Renal cortical epithelial cell (primary cell): Measurements from ENCODE around the gene GATD1. TPM values are rescaled to one million over a fixed set of nuclear protein-coding genes. Genes with fewer than 3 reads are reported as not detected.
A peak's percentile ranks its signal among the peaks of the same experiment; 100 is the strongest.

Experiments
- DNase-seq: peaks from one replicate; pipeline ENCODE4 v3.0.0-alpha.2; 2011; ENCODE audit warnings: low read depth
- total RNA-seq: library from RNA; depleted of rRNA; stranded (reverse); fragments of >200 nt; gene quantifications from 2 replicates; pipeline ENCODE4 v1.2.3, GENCODE V29; 2014

The GATD1 gene
- total RNA-seq, 1 donor from 2014 or later: 38.0 TPM

DNA sequence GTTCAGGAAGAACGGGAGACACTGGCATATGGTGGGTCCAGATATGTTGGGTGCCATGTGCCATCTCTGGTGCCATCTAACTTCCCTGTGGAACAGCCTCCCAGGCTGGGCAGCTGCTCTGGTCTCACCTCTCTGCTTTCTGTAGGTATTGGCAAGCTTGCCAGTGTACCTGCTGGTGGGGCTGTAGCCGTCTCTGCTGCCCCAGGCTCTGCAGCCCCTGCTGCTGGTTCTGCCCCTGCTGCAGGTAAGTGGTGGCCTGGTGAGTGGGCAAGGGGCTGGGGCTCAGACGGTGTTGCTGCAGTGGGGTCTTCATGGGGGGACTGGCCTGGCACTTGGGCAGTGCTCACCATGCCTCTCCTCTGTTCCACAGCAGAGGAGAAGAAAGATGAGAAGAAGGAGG lies 35.1 kb upstream of the GATD1 start:
- no peak for DNase-seq

DNA sequence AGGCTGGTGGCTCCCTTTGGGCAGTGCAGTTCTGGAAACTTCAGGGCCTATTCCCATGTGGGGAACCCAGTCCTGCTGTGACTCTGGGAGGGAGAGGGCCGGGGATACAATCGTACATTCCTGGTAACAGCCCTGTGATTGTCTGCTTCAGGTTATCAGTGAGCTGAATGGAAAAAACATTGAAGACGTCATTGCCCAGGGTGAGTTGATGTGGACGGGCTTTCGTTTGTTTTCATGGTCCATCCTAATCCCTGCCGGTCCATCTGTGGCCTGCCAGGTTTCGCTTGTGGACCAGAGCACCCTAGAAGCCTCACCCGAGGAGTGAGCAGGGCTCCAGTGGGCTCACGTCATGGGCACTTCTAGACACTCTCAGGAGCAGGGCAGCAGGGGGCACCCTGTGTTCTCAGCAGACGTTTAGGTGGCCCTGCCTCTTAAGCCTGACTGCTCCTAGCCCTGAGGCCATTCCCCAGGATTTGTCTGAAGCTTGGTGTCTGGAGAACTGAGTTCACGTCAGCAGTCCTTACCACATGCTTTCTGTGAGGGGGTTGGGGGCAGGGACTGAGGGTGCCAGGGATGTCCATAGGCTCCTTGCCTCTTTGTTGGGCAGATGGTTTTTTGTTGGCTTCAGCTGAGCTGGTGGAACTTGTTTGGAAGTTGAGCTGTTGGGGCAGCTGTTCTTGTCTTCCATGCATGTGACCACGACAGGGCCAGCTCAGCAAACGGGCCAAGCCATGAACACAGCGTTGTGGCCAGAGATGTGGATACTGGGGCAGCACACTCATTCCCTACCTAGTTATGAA lies 34.4 kb upstream of the GATD1 start:
- DNase-seq: no peak

DNA sequence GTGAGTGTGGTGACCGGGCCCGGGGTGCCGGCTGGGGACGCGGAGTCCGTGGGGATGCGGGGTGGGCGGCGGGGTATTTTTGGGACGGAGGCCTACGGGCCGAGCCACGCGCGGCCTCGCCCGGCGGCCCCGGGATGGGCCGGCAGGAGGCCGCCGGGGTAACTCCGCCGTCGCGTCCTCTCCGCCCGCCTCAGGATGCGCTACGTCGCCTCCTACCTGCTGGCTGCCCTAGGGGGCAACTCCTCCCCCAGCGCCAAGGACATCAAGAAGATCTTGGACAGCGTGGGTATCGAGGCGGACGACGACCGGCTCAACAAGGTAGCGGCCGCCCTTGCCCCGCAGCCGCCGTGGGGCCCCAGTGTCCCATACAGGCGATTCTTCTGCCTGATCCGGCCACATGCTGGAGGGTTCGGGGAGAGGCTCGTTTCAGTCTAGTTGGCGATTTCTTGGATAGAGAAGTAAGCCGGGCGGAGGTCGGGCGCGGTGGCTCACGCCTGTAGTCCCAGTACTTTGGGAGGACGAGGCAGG lies 32.8 kb upstream of the GATD1 start:
- DNase-seq: no peak

DNA sequence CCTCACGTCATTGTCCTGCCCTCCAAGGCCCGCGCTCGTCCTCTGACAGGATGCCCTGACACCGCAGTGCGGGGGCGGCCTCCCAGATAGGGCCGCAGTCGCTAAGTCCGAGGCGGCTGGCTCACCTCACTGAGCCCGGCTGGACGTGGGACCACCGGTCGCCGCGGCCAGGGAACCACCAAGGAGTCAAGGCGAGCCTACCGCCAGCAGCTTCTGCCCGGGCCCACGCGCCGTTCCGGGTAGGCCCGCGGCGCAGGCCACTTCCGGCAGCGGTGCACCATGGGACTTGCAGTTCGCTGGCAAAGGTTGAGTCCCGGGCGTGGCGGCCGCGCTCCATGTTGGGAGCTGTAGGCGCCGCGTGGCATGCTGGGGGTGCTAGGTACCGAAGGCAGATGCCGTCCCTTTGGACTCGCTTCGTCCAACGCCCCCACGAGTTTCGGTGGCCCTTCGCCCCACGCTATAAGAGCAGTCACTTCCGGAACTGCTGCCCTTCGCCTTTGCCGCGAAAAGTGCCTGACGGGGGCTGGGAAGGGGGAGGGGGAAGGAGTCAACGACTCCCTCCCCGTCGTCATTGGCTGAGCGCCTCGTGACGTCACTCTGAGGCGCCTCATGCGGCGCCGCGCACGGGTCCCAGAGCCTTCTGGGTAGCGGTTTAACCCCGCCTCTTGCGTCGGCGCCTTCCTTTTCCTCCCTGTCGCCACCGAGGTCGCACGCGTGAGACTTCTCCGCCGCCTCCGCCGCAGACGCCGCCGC lies 32.2 kb upstream of the GATD1 start, which contains the start of gene RPLP2:
Gene RPLP2, plus strand, starts transcription at position 681 of the 753 bp plus-strand sequence. CDS start 268 bp downstream, outside the sequence.
- peak; percentile 85 for DNase-seq

DNA sequence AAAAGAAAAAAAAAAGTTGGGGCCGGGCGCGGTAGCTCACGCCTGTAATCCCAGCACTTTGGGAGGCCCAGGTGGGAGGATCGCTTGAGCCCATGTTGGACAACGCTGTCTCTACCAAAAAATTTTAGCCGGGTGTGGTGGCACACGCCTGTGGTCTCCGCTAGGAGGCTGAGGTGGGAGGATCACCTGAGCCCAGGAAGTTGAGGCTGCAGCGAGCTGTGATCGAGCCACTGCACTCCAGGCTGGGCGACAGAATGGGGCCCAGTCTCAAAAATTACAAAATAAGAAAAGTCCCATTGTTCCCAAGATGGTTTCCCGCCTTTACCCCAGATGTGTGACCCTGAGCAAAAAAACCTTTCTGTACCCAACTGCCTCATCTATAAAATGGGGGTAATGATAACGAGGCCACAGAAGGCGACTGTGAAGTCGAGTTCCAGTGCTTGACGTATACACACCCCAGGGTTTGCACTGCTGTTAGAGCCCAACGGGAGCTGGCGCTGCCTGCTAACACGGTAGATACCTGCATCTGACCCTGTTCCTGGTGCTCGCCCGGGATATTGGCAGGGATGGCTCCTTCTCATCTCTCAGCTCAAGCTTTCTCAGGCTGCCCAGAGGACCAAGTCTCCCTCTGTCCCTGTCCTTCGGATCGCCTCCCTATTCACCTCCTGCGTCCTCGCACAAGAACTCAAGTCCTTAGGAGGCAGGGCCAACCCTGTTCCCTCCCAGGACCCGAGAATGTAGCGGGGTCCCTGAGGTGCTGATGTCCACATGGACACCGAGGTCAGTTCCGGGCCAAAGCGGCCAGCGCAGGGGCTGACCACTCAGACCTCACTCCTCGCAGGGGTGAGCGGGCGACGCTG lies 31.4 kb upstream of the GATD1 start:
- peak; percentile 52 for DNase-seq

DNA sequence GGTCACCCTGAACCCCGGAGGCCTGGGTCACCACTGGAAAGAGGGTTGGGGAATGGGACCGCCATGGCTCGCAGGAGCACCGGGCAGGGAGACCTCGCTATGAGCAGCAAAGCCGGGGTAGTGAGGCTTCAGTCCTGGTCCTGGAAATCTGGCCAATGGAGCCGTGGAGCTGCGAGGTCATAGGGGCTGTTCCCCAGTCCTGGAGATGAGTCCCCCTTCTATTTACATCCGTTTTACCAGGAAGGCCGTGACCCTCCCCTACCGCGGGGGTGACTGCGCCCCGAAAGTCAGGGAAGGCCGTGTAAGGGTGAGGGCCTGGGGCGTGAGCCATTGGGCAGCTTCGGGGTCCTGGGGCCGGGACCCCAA lies 27.3 kb upstream of the GATD1 start:
- DNase-seq: no peak

DNA sequence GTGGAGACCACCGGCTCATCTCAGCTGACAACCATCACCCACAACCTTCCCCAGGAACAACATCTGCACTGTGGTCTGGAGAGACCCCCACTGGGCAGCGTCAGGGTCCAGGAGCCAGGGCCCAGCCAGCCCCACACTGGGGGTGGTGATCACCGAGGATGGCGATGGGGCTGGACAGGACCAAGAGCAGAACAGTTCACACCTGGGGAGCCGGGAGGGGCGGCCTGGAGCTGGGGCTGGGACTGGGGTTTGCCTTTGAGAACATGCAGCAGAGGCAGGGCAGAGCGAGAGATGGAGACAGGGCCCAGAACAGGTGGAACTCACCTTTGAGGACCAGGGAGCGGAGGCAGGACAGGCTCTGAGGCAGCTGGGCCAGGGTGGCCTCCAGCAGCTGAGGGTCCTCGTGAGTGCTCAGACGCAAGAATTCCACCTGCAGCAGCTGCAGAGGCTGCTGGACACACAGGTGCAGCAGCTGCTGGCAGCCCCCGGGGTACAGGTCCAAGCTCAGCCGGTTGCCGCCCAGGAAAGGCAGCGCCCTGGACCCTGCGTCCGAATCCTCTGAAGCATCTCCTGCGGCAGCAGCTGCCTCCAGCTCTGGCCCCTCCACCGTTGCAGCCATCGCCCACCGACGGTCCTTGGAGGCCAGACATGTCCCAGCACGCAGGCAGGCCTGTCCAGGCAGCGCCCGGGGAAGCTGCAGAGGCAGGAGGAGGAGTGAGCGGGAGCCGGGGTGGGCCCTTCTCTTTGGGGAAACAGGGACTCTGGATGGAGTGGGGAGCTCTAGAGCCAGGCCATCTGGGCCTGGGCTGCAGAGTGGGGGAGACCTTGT lies 26.7 kb upstream of the GATD1 start:
- DNase-seq: no peak

DNA sequence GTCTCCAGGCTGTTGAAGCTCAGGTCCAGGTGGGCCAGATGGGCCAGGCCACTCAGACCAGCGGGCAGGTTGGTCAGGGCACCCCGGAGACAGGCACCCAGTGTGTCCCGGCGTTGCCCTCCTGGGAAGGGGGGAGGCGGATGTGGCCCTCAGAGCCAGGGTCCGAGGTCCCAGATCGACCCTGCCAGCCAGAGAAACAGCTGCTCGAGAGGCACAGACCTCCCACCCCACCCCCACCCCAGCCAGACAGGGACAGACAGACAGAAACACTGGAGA lies 26.1 kb upstream of the GATD1 start:
- no peak for DNase-seq

DNA sequence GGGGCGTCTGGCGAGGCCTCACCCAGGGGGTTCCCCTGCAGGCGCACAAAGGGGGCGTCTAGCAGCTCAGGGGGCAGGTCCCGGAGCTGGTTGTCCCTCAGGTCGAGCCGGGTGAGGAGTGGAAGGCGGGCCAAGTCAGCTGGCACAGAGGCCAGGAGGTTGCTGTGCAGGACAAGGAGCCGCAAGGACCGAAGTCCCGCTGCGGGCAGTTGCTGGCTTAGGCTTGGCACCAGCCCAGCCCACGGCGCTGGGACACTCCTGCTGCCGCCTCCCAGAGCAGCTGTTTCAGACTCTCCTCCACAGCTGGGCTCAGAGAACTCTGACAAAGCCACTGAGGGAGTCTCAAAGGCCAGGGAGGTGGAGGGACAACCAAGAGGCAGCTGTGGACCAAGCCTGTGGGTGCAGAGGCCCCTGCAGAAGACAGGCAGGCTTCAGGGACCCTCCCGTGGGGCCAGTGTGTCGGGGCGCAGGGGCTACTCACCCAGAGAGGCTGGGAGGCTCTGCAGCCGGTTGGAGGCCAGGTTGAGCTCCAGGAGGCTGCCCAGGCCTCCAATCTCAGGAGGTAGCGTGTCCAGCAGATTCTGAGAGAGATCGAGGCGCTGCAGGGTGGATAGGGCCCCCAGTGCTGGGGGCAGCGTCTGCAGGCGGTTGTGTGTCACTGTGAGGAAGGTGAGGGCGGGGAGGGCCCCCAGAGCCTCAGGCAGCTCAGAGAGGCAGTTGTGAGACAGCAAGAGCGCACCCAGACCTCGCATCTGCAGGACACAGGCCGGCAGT lies 25.6 kb upstream of the GATD1 start:
- no peak for DNase-seq

DNA sequence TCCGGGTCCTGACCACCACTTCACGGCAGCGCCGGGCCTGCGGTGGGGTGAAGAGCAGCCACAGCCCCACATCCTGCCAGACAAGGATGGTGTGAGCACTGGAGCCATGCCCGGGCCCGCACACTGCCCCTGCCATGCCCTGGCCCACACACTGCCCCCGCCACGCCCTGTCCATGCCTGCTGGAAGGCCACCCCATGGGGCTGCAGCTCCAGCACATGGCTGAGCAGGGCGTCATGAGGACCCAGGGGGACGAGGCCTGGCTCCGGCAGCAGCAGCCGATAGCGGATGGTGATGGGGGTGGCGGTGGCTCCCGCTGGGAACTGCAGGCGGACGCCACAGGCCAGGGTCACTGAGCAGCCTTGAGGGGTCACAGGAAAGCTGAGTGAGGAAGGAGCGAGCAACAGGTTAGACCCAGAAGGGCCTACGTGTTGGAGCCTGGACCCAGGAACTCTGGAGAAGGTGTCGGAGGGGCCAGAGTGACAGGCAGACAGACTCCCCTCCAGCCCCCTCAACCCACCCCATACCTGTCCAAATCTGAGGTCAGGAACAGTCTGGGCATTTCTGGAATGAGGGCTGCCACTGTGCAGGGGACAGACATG lies 24.8 kb upstream of the GATD1 start:
- no peak for DNase-seq

DNA sequence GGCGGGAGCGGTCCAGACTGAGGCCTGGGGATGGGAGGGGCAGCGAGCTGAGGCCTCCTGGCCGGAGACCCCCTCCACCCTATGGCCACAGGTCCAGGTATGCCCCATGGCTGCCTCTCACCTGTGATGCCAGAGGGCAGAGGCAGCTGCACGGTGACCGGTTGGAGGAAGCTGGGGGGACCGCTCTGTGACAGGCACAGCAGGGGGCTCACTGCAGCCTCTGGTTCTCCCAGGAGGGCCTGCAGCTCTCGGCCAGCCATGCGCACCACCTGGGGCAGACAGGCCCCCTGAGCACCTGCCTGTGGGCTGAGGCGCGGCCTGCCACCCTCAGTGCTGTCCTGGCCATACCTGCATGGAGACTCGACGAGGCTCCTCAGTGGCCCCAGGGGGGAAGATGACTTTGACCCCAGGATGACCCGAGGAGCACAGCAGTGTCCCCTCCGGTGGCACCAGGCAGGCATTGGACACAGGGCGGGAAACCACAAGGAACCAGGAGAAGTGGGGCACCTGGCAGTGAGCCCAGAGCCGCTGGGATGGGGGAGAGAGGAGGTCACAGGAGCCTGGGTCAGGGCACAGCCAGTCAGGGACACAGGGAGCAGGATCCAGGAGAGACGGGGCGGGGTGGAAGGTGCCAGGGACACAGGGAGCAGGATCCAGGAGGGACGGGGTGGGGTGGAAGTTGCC lies 24.0 kb upstream of the GATD1 start:
- DNase-seq: no peak

DNA sequence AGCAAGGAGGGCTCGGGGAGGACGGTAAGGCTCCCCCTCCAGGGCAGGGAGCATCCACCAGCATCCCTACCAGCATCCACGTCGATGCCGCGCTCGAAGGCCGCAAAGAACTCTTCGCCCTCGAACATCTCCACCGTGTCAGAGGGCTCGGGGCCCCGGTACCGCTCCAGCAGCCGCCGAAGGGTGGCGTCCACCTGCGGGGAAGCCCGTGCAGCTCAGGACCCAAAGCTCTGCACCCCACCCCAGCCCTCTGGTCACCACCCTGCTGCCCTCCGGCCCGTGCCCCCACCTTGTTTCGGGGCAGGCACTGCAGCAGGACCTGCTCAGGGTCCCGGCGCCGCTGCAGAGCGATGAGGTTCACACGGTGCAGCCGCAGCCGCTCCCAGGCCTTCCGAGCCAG lies 23.2 kb upstream of the GATD1 start:
- no peak for DNase-seq

DNA sequence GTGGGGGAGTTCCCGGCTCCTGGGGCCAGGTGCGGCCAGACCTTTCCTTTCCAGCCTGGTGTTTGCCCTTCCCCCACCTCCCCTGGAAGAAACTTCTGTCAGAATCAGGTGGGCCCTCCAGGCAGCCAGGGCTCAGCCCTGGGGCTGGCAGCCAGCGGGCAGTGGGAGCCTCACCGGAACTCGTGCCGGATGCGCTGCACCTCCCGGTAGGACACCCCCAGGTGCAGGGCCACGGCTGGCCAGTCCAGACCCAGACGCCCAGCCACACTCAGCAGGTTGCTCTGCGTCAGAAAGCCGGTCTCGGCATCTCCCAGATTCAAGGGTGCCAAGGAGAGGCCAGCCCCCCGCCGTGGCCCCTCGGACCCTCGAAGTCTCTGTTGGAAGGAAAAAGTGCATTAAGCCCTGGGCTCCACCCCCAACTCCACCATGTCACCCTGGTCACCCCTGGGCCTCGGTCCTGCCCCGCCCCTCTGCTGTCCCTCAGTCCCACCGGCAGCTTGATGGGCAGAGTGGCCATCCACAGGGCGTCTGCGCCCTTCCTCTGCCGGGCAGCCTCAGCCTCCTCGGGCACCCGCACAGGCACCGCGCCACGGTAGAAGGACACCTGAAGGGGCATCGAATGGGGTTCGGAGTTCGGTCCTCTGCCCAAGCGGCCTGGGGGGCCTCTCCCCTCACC lies 22.5 kb upstream of the GATD1 start:
- DNase-seq: no peak

DNA sequence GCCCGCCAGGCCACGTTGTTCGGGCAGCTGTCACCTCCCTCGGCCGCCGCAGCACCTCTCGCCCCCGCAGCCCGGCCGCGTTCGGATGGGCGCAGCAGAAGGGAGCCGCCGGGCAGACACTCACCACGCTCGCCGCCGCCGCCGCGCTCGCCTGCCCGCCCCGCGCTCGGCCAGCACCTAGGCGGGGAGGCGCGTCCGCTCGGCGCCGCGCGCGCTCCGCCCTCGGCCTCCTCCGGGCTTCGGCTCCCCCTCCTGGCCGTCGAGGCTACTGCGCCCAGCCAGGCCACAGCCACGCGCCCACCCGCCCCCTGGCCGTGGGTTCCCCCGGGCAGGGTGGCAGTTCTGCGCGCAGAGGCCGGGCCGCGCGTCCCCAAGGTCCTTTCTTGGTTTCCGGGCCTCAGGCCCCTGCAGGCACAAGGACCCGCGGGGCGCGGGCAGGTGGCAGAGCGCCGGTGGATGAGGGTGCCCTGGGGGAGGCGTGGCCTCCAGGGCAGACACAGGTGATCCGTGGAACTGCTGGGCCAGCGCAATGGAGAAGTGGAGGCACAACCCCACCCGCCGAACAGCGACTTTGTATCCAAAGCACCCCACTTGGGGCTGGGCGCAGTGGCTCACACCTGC lies 20.9 kb upstream of the GATD1 start, which contains the start of gene SLC25A22:
Gene SLC25A22, minus strand, starts transcription at position 189 of the 621 bp plus-strand sequence. CDS start 3,275 bp downstream, outside the sequence.
- peak; percentile 19 for DNase-seq

DNA sequence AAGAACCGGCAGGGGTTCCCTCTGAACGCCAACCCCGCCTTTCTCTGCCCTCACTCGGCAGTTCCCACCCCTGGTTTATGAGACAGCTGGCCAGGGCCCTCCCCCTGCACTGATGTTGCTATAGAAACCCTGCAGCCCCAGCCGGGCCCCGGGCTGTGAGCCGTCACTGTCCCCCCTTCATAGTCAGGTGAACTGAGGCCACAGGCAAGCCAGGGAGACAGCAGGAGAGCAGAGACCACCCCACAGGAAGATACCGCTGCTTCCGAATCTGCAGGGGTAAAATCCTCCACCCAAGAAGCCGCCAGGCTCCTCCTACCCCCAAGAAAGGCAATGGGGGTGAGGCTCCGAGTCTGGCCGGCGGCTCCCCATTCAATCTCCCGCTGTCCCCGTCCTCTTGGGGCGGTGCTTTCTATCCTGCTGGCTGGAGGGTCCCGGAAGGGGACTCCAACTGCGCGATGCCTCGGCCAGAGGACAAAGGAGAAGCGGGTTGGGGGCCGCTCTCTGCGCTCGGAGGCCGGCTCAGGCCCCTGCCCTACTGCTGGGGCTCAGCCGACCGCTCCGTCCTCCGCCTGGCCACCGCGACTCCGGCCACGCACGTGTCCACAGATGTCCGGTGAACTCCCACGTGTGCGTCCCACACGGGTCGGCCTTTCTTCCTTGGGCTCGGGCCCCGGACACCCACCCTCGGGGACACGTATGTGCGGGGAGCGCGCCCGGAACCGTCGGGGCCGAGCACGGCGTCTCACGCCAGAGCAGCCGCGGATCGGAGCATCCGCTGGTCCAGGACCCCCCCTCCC lies 20.2 kb upstream of the GATD1 start:
- DNase-seq: peak; percentile 42

DNA sequence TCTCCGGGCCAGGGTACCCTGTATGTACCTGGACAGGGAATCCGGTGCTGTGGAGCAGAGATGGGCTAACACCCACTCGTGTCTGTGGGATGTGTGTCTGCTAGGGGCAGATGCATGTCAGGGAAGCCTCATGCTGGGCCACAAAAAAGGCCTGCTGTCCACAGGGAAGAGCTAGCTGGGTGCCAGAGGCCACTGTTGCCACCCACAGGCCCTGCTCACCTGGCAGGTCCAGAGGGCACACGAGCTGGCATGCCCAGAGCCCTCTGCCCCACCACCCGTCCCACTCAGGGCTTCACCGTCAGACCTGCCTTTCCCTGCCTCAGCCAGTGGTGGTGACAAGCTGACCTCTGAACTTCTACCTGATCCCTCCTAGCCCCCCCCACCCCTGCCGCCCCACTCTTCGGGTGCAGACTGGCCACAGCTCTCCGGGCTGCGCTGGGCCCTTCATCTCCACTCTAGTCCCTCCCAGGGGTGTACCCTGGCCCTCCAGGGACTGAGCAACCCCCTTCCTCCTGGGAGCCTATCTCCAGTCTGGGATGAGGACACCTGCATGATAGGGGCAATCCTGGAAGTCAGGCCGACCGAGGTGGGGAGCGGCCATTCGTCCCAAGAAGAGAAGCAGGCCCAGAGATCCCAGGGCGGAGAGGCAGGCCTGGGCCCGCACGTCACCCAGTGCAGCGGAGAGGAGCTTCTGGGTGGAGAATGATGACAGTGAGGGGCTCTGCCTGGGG lies 19.4 kb upstream of the GATD1 start:
- no peak for DNase-seq
